ENCODE measurements around the gene MUC22. TPM values are rescaled to one million over a fixed set of nuclear protein-coding genes. Genes with fewer than 3 reads are reported as not detected.

MUC22 gene
- total and polyA plus RNA-seq, 2 experiments from 2014 or later: 0.03 TPM; not detected in 1

GRCh38 chr6:31081872-31082271, 71.6 kb downstream of the MUC22 start:
- no peaks in the 10 kb centered on the region for H3K27me3 ChIP-seq
- 77% methylated on average over 6 of the region's 6 CpGs for WGBS (ENCODE audit: low lambda C conversion rate, missing lambda C conversion rate)
- no peak overlapping the region for H3K27ac ChIP-seq
- H3K4me1 ChIP-seq (ENCODE audit: insufficient read depth): peaks cover 3% of the 10 kb centered on the region
- no peaks in the 10 kb centered on the region for H3K9me2 ChIP-seq (replicated peaks; ENCODE audit: insufficient read depth)
- no peak overlapping the region for H3K4me2 ChIP-seq
- no peaks in the 10 kb centered on the region for H3K36me3 ChIP-seq (replicated peaks; ENCODE audit: insufficient read depth, low read depth)
- H3K4me3 ChIP-seq: no peak overlapping the region
- no peak for DNase-seq (ENCODE audit: low spot score)
- H4K20me1 ChIP-seq (ENCODE audit: insufficient read depth, poor library complexity, severe bottlenecking): no peaks in the 10 kb centered on the region
- no peak overlapping the region for H2AFZ ChIP-seq
- H3K9me3 ChIP-seq (ENCODE audit: low read depth): no peaks in the 10 kb centered on the region
- TF ChIP-seq CTCF (IDR thresholded peaks at IDR 0.05; ENCODE audit: poor library complexity): no peak
- TF ChIP-seq EZH2phosphoT487 (IDR thresholded peaks at IDR 0.05; ENCODE audit: low read depth, severe bottlenecking, unreplicated experiment): no peak
- no peaks in the 10 kb centered on the region for H3K79me2 ChIP-seq

DNA sequence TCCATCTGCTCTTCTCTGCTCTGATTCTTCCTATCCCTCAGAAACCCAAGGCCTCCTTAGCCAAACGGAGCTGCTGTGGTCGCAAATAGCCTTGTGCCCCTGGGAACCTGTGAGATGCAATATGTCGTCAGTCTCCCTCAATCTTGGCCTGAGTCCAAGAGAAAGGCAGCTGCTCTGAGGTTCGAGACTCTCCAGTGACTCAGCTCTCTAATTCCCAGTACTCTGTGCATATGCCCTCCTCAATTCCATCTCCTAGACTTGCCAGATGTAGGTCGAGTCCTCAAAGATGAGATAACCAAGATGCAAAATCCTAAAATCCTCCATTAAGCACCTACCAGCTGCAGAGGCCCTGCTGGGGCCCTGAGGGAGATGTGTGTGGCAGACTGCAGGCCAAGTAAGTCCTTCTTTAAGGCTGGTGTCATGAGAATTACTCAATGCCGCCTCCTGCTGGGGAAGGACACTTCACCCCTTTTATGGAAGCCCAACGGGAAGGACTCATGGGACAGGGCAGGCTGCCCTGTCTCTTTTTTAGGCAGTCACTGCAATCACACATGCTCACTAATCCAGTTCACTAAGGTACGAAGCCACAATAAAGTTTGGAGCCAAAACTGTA, 73.6 kb downstream of the MUC22 start:
- no peaks in the 10 kb centered on the region for H3K9me2 ChIP-seq (replicated peaks; ENCODE audit: insufficient read depth)
- H3K79me2 ChIP-seq: no peaks in the 10 kb centered on the region
- H3K27ac ChIP-seq: peak overlapping the region; percentile 21
- no peaks in the 10 kb centered on the region for H3K36me3 ChIP-seq (replicated peaks; ENCODE audit: insufficient read depth, low read depth)
- WGBS (ENCODE audit: low lambda C conversion rate, missing lambda C conversion rate): 40% methylated on average over 8 of the region's 8 CpGs
- no peak overlapping the region for H2AFZ ChIP-seq
- peaks cover 8% of the 10 kb centered on the region for H3K4me1 ChIP-seq (ENCODE audit: insufficient read depth)
- no peaks in the 10 kb centered on the region for H3K9me3 ChIP-seq (ENCODE audit: low read depth)
- peak; percentile 62 for DNase-seq (ENCODE audit: low spot score)
- H3K27me3 ChIP-seq: no peaks in the 10 kb centered on the region
- TF ChIP-seq CTCF (IDR thresholded peaks at IDR 0.05; ENCODE audit: poor library complexity) (peak; percentile 46), EZH2 (IDR thresholded peaks at IDR 0.05; ENCODE audit: borderline replicate concordance) (no peak)
- H3K4me2 ChIP-seq: no peak overlapping the region
- H3K4me3 ChIP-seq: no peak overlapping the region
- no peaks in the 10 kb centered on the region for H4K20me1 ChIP-seq (ENCODE audit: insufficient read depth, poor library complexity, severe bottlenecking)

Small RNA genes lying within 50 kb of the gene (small RNA-seq; reads per million reads assigned to genes)
- gene RNU6-1133P: not detected

Other genes starting within 250 kb of the MUC22 start
- 67.4 and 94.4 TPM in 2 replicates for gene DDR1, start 126.0 kb upstream of the MUC22 start, total RNA-seq
- 94.4 and 104 TPM in 2 replicates for gene DDR1, start 126.0 kb upstream of the MUC22 start, polyA plus RNA-seq
- 15.2 and 26.0 TPM in 2 replicates for gene GTF2H4, start 102.3 kb upstream of the MUC22 start, total RNA-seq
- gene GTF2H4, start 102.3 kb upstream of the MUC22 start, polyA plus RNA-seq: 13.6 and 14.0 TPM in 2 replicates
- gene VARS2, start 96.2 kb upstream of the MUC22 start, total RNA-seq: 23.1 and 36.9 TPM in 2 replicates
- gene VARS2, start 96.2 kb upstream of the MUC22 start, polyA plus RNA-seq: 20.8 and 21.6 TPM in 2 replicates
- 1.1 TPM in 1 of 2 replicates, not detected in the other for gene SFTA2, start 78.3 kb upstream of the MUC22 start, total RNA-seq
- gene SFTA2, start 78.3 kb upstream of the MUC22 start, polyA plus RNA-seq: 8.8 and 9.5 TPM in 2 replicates
- gene MUCL3, start 69.5 kb upstream of the MUC22 start, total RNA-seq: 0.04 and 0.13 TPM in 2 replicates
- 0.11 and 0.34 TPM in 2 replicates for gene MUCL3, start 69.5 kb upstream of the MUC22 start, polyA plus RNA-seq
- gene MUC21, start 26.8 kb upstream of the MUC22 start, total RNA-seq: not detected in 2 replicates
- not detected in 2 replicates for gene MUC21, start 26.8 kb upstream of the MUC22 start, polyA plus RNA-seq
- not detected in 2 replicates for gene C6orf15, start 102.1 kb downstream of the MUC22 start, total RNA-seq
- gene C6orf15, start 102.1 kb downstream of the MUC22 start, polyA plus RNA-seq: not detected in 2 replicates
- gene PSORS1C1, start 104.3 kb downstream of the MUC22 start, total RNA-seq: 0.80 and 1.4 TPM in 2 replicates
- gene PSORS1C1, start 104.3 kb downstream of the MUC22 start, polyA plus RNA-seq: 3.9 and 4.6 TPM in 2 replicates
- gene CDSN, start 110.0 kb downstream of the MUC22 start, total RNA-seq: 0.20 TPM in 1 of 2 replicates, not detected in the other
- not detected in 2 replicates for gene CDSN, start 110.0 kb downstream of the MUC22 start, polyA plus RNA-seq
- not detected in 2 replicates for gene PSORS1C2, start 128.6 kb downstream of the MUC22 start, total RNA-seq
- not detected in 2 replicates for gene PSORS1C2, start 128.6 kb downstream of the MUC22 start, polyA plus RNA-seq
- gene CCHCR1, start 147.3 kb downstream of the MUC22 start, total RNA-seq: 7.9 and 8.9 TPM in 2 replicates
- 6.1 and 13.3 TPM in 2 replicates for gene CCHCR1, start 147.3 kb downstream of the MUC22 start, polyA plus RNA-seq
- gene TCF19, start 148.1 kb downstream of the MUC22 start, total RNA-seq: 6.3 and 6.7 TPM in 2 replicates
- 5.0 and 7.4 TPM in 2 replicates for gene TCF19, start 148.1 kb downstream of the MUC22 start, polyA plus RNA-seq
- 1.1 and 2.1 TPM in 2 replicates for gene POU5F1, start 160.2 kb downstream of the MUC22 start, total RNA-seq
- 0.94 and 1.8 TPM in 2 replicates for gene POU5F1, start 160.2 kb downstream of the MUC22 start, polyA plus RNA-seq